Body of pancreas (tissue), 4 donors: ENCODE results near the gene LINS1.

Source experiments
- CTCF ChIP-seq, 7 experiments: fragments of 450-650 bp in 4 of 7; fragments of 200-600 bp in 3 of 7; sonication (generic) in 3 of 7; IDR thresholded peaks; one replicate each; pipeline ENCODE4 v1.5.1; 2016 to 2019; ENCODE audit warnings: antibody characterized with exemption in 7 of 7
- POLR2A ChIP-seq, 3 donors: fragments of 450-650 bp; IDR thresholded peaks; one replicate each; pipeline ENCODE4 v1.6.1; 2016; ENCODE audit warnings: antibody characterized with exemption in 3 of 3, mild to moderate bottlenecking in 2 of 3

GRCh38 chr15:100595964-100596363 is 6.0 kb downstream of the LINS1 start:
- TF ChIP-seq CTCF (IDR thresholded peaks at IDR 0.05) (no peak), POLR2A (IDR thresholded peaks at IDR 0.05) (no peak)
